ENCODE results near the gene SEC23B.

GRCh38 chr20:18477821-18478220 is 29.9 kb upstream of the SEC23B start:
- TF ChIP-seq CTCF (IDR thresholded peaks at IDR 0.05; ENCODE audit: extremely low read depth in 1 of 2, insufficient read depth in 1 of 2, low read depth in 1 of 2, low read length in 2 of 2): no peak
- TF ChIP-seq EZH2 (IDR thresholded peaks at IDR 0.05; ENCODE audit: borderline replicate concordance, low read depth, low read length, severe bottlenecking): no peak

All from endothelial cell of umbilical vein (primary cell).